GM23248 (cell line): ENCODE data around the gene R3HDM2.

Experiments
- EZH2 ChIP-seq: fragments of 200-600 bp; sonication (generic); IDR thresholded peaks from 2 replicates; pipeline ENCODE4 v1.6.1; 2018; ENCODE audit warnings: antibody characterized with exemption, mild to moderate bottlenecking; ENCODE audit not compliant: insufficient read depth, poor library complexity, severe bottlenecking
- EZH2phosphoT487 ChIP-seq: fragments of 200-600 bp; sonication (generic); IDR thresholded peaks from 2 replicates; pipeline ENCODE4 v1.6.1; 2018; ENCODE audit warnings: antibody characterized with exemption, moderate library complexity, mild to moderate bottlenecking, low read depth; ENCODE audit not compliant: insufficient read depth

GRCh38 chr12:57319678-57320469, 111.0 kb downstream of the R3HDM2 start:
- no peak for TF ChIP-seq EZH2
- TF ChIP-seq EZH2phosphoT487: no peak
